Keratinocyte (primary cell): ENCODE measurements around the gene GGA1. TPM values are rescaled to one million over a fixed set of nuclear protein-coding genes. Genes with fewer than 3 reads are reported as not detected.

Source experiments
- DNase-seq: peaks from one replicate; pipeline ENCODE4 v3.0.0-alpha.2; 2011; ENCODE audit warnings: low read depth, missing footprints, low spot score
- FAIRE-seq: peaks from 2 replicates; lab custom pipeline; 2011; peaks lifted over from hg19 to GRCh38; lab: Jason Lieb, UNC
- H2AFZ ChIP-seq: 2 replicates; pipeline ENCODE4 v1.6.0; 2012; ENCODE audit warnings: low read length, control low read depth, inconsistent platforms; ENCODE audit not compliant: control insufficient read depth
- H3K27ac ChIP-seq: 2 replicates; pipeline ENCODE4 v1.5.1; 2011; ENCODE audit warnings: low read length; ENCODE audit not compliant: control insufficient read depth, insufficient read depth
- H3K27me3 ChIP-seq: 3 replicates; pipeline ENCODE4 v1.6.0; 2011; ENCODE audit warnings: low read length; ENCODE audit not compliant: control insufficient read depth, insufficient read depth; ENCODE audit errors: extremely low read depth
- H3K36me3 ChIP-seq, 2 experiments: 2 replicates in 1 of 2; 3 replicates in 1 of 2; pipeline ENCODE4 v1.5.1; 2011; ENCODE audit warnings: low read length in 2 of 2, mild to moderate bottlenecking in 1 of 2; ENCODE audit not compliant: control insufficient read depth in 2 of 2, insufficient read depth in 2 of 2; ENCODE audit errors: extremely low read depth in 1 of 2
- H3K4me1 ChIP-seq: 3 replicates; pipeline ENCODE4 v1.5.1; 2011; ENCODE audit warnings: low read length; ENCODE audit not compliant: control insufficient read depth, insufficient read depth; ENCODE audit errors: extremely low read depth
- H3K4me2 ChIP-seq: 3 replicates; pipeline ENCODE4 v1.6.0; 2011; ENCODE audit warnings: low read depth, low read length; ENCODE audit not compliant: control insufficient read depth, insufficient read depth; ENCODE audit errors: extremely low read depth
- H3K4me3 ChIP-seq, 3 experiments: fragments of 200-600 bp in 1 of 3; sonication (generic) in 1 of 3; 2 replicates in 2 of 3; 3 replicates in 1 of 3; pipeline ENCODE4 v1.5.1; 2011 to 2016; ENCODE audit warnings: low read length in 3 of 3, mild to moderate bottlenecking in 3 of 3, control low read depth in 2 of 3, inconsistent platforms in 1 of 3, low read depth in 1 of 3, mixed read lengths in 1 of 3, mixed run types in 1 of 3, moderate library complexity in 1 of 3; ENCODE audit not compliant: control insufficient read depth in 2 of 3, insufficient read depth in 2 of 3; ENCODE audit errors: extremely low read depth in 1 of 3
- H3K79me2 ChIP-seq: 2 replicates; pipeline ENCODE4 v1.6.0; 2012; ENCODE audit warnings: low read length; ENCODE audit not compliant: control insufficient read depth, insufficient read depth
- H3K9ac ChIP-seq: 3 replicates; pipeline ENCODE4 v1.6.0; 2011; ENCODE audit warnings: low read length; ENCODE audit not compliant: control insufficient read depth, insufficient read depth; ENCODE audit errors: extremely low read depth
- H3K9me1 ChIP-seq: 3 replicates; pipeline ENCODE4 v1.6.0; 2011; ENCODE audit warnings: low read length; ENCODE audit not compliant: control insufficient read depth, insufficient read depth; ENCODE audit errors: extremely low read depth
- H3K9me3 ChIP-seq: 2 replicates; pipeline ENCODE4 v1.5.1; 2012; ENCODE audit warnings: low read depth, low read length; ENCODE audit not compliant: control insufficient read depth
- H4K20me1 ChIP-seq: 3 replicates; pipeline ENCODE4 v1.6.0; 2011; ENCODE audit warnings: low read length; ENCODE audit not compliant: control insufficient read depth, insufficient read depth; ENCODE audit errors: extremely low read depth
- CTCF ChIP-seq, 3 experiments: IDR thresholded peaks in 1 of 3; conservative IDR thresholded peaks in 1 of 3; optimal IDR thresholded peaks in 1 of 3; 2 replicates in 2 of 3; 3 replicates in 1 of 3; pipeline versions ENCODE3 to v1.5.1; 2011; ENCODE audit warnings: low read length in 3 of 3, mild to moderate bottlenecking in 3 of 3, moderate library complexity in 2 of 3, control low read depth in 1 of 3, inconsistent platforms in 1 of 3; ENCODE audit not compliant: insufficient read depth in 2 of 3; ENCODE audit errors: extremely low read depth in 1 of 3
- EZH2 ChIP-seq: IDR thresholded peaks from one replicate; pipeline ENCODE4 v1.6.1; 2012; ENCODE audit warnings: inconsistent platforms, mild to moderate bottlenecking, low read length, moderate library complexity
- dilution Hi-C: fragments of 300-500 bp; cut with MboI; formaldehyde crosslinking; loops from one replicate; pipeline ENCODE4 v1.7.0; 2020; ENCODE audit warnings: low sequenced_read_pairs; ENCODE audit not compliant: extremely low pct_ligation_motif_present
- polyA plus RNA-seq, 5 experiments: library from polyadenylated mRNA; depleted of rRNA in 3 of 5; stranded (reverse) in 3 of 5; stranded (forward) in 1 of 5; unstranded in 1 of 5; fragments of >200 nt; gene quantifications; 1 replicate in 1 of 5; 2 replicates in 3 of 5; 3 replicates in 1 of 5; pipeline versions ENCODE4 v1.2.1 to v1.2.3, GENCODE V29; 2011 to 2012; ENCODE audit warnings: missing spikeins in 2 of 5, low read depth in 1 of 5, low replicate concordance in 1 of 5

GGA1 gene
- polyA plus RNA-seq, 1 donor (not counting 4 experiments of a cell fraction or from before 2014, with no cell fraction given): 29.2 TPM

- no peak overlapping the region for H3K4me3 ChIP-seq
- no peaks in the 10 kb centered on the region for H3K9me1 ChIP-seq
- dilution Hi-C loops: no loop called here
- no peak overlapping the region for H3K4me2 ChIP-seq
- H3K9me3 ChIP-seq: no peaks in the 10 kb centered on the region
- no peak for TF ChIP-seq CTCF (optimal IDR thresholded peaks at IDR 0.05 in 1 of 3, IDR thresholded peaks at IDR 0.05 in 1 of 3, conservative IDR thresholded peaks at IDR 0.05 in 1 of 3; ENCODE audit: extremely low read depth in 1 of 3, insufficient read depth in 2 of 3, low read length in 3 of 3)
- TF ChIP-seq EZH2: no peak
- no peak for DNase-seq
- FAIRE-seq: no peak
- H3K36me3 ChIP-seq: peaks cover 29 to 45% of the 10 kb centered on the region in 2 experiments
- H3K79me2 ChIP-seq: no peaks in the 10 kb centered on the region
- no peak overlapping the region for H3K27ac ChIP-seq
- H2AFZ ChIP-seq: no peak overlapping the region
- no peaks in the 10 kb centered on the region for H3K27me3 ChIP-seq
- H4K20me1 ChIP-seq: peaks cover 3% of the 10 kb centered on the region
- no peaks in the 10 kb centered on the region for H3K4me1 ChIP-seq
- no peak overlapping the region for H3K9ac ChIP-seq
Observed at GRCh38 chr22:37650463-37651136, 42.0 kb downstream of the GGA1 start.

DNA sequence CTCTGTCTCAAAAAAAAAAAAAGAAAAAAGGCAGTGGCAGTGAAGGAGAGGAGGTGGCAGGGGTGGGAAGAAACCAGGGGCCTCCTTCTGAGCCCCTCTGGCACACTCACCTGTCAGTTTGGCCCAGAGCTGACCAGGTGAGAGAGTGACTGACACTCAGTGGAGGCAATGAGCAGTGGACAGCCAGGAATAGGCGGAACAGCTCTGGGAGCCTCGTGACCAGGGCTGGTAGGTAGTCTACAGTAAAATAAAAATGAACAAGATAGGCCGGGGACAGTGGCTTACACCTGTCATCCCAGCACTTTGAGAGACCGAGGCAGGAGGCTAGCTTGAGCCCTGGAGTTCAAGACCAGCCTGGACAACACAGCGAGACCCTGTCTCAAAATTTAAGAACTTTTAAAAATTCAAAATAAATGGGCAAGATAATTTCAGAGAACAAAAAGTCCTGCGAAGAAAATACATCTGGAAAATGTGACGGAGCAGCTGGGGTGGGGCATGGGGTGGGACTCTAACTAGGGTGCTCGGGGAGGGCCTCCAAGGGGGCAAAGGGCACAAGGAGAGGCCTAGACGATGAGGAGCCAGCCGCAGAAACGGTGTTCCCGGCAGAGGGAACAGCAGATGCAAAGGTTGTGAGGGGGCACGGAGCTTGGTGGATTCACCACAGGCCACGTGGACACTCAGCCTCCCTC, 46.1 kb downstream of the GGA1 start:
- dilution Hi-C loops: no loop called here
- TF ChIP-seq CTCF (optimal IDR thresholded peaks at IDR 0.05 in 1 of 3, IDR thresholded peaks at IDR 0.05 in 1 of 3, conservative IDR thresholded peaks at IDR 0.05 in 1 of 3; ENCODE audit: extremely low read depth in 1 of 3, insufficient read depth in 2 of 3, low read length in 3 of 3): no peak
- no peak for TF ChIP-seq EZH2

More for the DNA sequence above, 46.1 kb downstream of the GGA1 start:
- H3K9ac ChIP-seq: no peak overlapping the region
- no peak overlapping the region for H2AFZ ChIP-seq
- H3K79me2 ChIP-seq: peaks cover 7% of the 10 kb centered on the region
- H3K36me3 ChIP-seq: peaks cover 14 to 29% of the 10 kb centered on the region in 2 experiments
- H3K27ac ChIP-seq: no peak overlapping the region
- H3K9me1 ChIP-seq: no peaks in the 10 kb centered on the region
- H3K4me1 ChIP-seq: peaks cover 12% of the 10 kb centered on the region
- FAIRE-seq (no peak), DNase-seq (no peak)
- H3K4me2 ChIP-seq: no peak overlapping the region
- no peak overlapping the region for H3K4me3 ChIP-seq
- no peaks in the 10 kb centered on the region for H3K9me3 ChIP-seq
- H4K20me1 ChIP-seq: peaks cover 3% of the 10 kb centered on the region
- no peaks in the 10 kb centered on the region for H3K27me3 ChIP-seq
